Measurements from ENCODE around the gene PTPRM.

PTPRM gene

GRCh38 chr18:7878265-7879211, 311.4 kb downstream of the PTPRM start:
- H3K9me3 ChIP-seq, result no peaks in the 10 kb centered on the region
- H3K4me1 ChIP-seq, result peaks cover 0 to 11% (median 0%) of the 10 kb centered on the region in 4 donors
- H3K36me3 ChIP-seq, result no peaks in the 10 kb centered on the region
- no peak overlapping the region for H3K27ac ChIP-seq
- no peaks in the 10 kb centered on the region for H3K27me3 ChIP-seq
- TF ChIP-seq CTCF (IDR thresholded peaks at IDR 0.05), result no peak
- intact Hi-C loops (cut with DNase I; ENCODE audit: low total_unique reads), result no loop called here
- DNase-seq, result no peak
- H3K4me3 ChIP-seq, result no peak overlapping the region

- Histone ChIP-seq H3K27me3 (no peaks in the 10 kb centered on the region), H3K9me3 (no peaks in the 10 kb centered on the region), H3K36me3 (no peaks in the 10 kb centered on the region), H3K27ac (no peak overlapping the region), H3K4me3 (no peak overlapping the region), H3K4me1 (peaks cover 0 to 11% (median 0%) of the 10 kb centered on the region in 4 donors)
- intact Hi-C loops (cut with DNase I; ENCODE audit: low total_unique reads), result no loop called here
- DNase-seq, result no peak
- TF ChIP-seq CTCF (IDR thresholded peaks at IDR 0.05), result no peak
Observed at GRCh38 chr18:7879717-7880116, 312.6 kb downstream of the PTPRM start.

GRCh38 chr18:7885865-7886264, 318.7 kb downstream of the PTPRM start:
- Histone ChIP-seq H3K4me3 (no peak overlapping the region), H3K4me1 (peaks cover 0 to 5% (median 0%) of the 10 kb centered on the region in 4 donors), H3K27ac (no peak overlapping the region), H3K9me3 (no peaks in the 10 kb centered on the region), H3K36me3 (no peaks in the 10 kb centered on the region), H3K27me3 (no peaks in the 10 kb centered on the region)
- TF ChIP-seq CTCF (IDR thresholded peaks at IDR 0.05), result no peak
- no peak for DNase-seq
- intact Hi-C loops (cut with DNase I; ENCODE audit: low total_unique reads), result no loop called here

GRCh38 chr18:7886436-7886835, 319.3 kb downstream of the PTPRM start:
- Histone ChIP-seq H3K27ac (no peak overlapping the region), H3K4me1 (peaks cover 0 to 5% (median 0%) of the 10 kb centered on the region in 4 donors), H3K9me3 (no peaks in the 10 kb centered on the region), H3K4me3 (no peak overlapping the region), H3K36me3 (no peaks in the 10 kb centered on the region), H3K27me3 (no peaks in the 10 kb centered on the region)
- no peak for TF ChIP-seq CTCF (IDR thresholded peaks at IDR 0.05)
- no peak for DNase-seq
- intact Hi-C loops (cut with DNase I; ENCODE audit: low total_unique reads), result no loop called here

GRCh38 chr18:7889515-7889914, 322.4 kb downstream of the PTPRM start:
- Histone ChIP-seq H3K4me3 (no peak overlapping the region), H3K4me1 (peaks cover 0 to 5% (median 0%) of the 10 kb centered on the region in 4 donors), H3K27me3 (no peaks in the 10 kb centered on the region), H3K27ac (no peak overlapping the region), H3K9me3 (no peaks in the 10 kb centered on the region), H3K36me3 (no peaks in the 10 kb centered on the region)
- TF ChIP-seq CTCF (IDR thresholded peaks at IDR 0.05), result no peak
- intact Hi-C loops (cut with DNase I; ENCODE audit: low total_unique reads), result no loop called here
- DNase-seq, result no peak

Measured in tibial artery (tissue), 4 donors.